ENCODE results near the gene IGF1R. TPM values are rescaled to one million over a fixed set of nuclear protein-coding genes. Genes with fewer than 3 reads are reported as not detected.

IGF1R gene
- total RNA-seq, 1 experiment from 2014 or later: 16.3 TPM

GRCh38 chr15:98755138-98755537 lies 106.8 kb downstream of the IGF1R start:
- BruUV-seq (replicated peaks): no TSS peak
- Histone ChIP-seq H3K27me3 (ENCODE audit: insufficient read depth, low read length) (no peaks in the 10 kb centered on the region), H3K4me2 (ENCODE audit: low read length) (no peak overlapping the region), H3K9me3 (ENCODE audit: control insufficient read depth in 1 of 2, insufficient read depth in 1 of 2, low read depth in 1 of 2, low read length in 2 of 2) (no peaks in the 10 kb centered on the region), H3K4me3 (replicated peaks in 1 of 2; ENCODE audit: low read depth in 1 of 2, low read length in 2 of 2) (no peak overlapping the region), H3K9ac (ENCODE audit: low read length) (no peak overlapping the region), H3K4me1 (ENCODE audit: control insufficient read depth in 1 of 2, insufficient read depth in 2 of 2, low read length in 2 of 2) (peaks cover 0 to 4% of the 10 kb centered on the region in 2 experiments; a peak in 1 of 4 replicates), H3K36me3 (ENCODE audit: control insufficient read depth in 1 of 2, insufficient read depth in 2 of 2, low read length in 2 of 2) (no peaks in the 10 kb centered on the region), H2AFZ (ENCODE audit: low read depth, low read length, poor library complexity, severe bottlenecking) (no peak overlapping the region), H3K79me2 (ENCODE audit: insufficient read depth, low read length) (no peaks in the 10 kb centered on the region), H3K27ac (ENCODE audit: low read depth, low read length) (no peak overlapping the region), H4K20me1 (ENCODE audit: insufficient read depth) (no peaks in the 10 kb centered on the region), H3K9me2 (ENCODE audit: insufficient read depth) (no peaks in the 10 kb centered on the region)
- RAD21 ChIA-PET (ENCODE audit: low non-redundant PET in 1 of 2, low total read pairs in 2 of 2, uncharacterized antibody in 2 of 2, unreplicated experiment in 2 of 2): no interaction called here
- ATAC-seq (no peak), DNase-seq (ENCODE audit: low read depth, low spot score) (no peak)
- no peak for TF ChIP-seq POLR2AphosphoS5 (IDR thresholded peaks at IDR 0.05; ENCODE audit: low read depth, low read length)
- CTCF ChIA-PET: no interaction called here
- POLR2A ChIA-PET: no interaction called here
- intact Hi-C loops (cut with micrococcal nuclease): no loop called here

GRCh38 chr15:98755781-98756180 lies 107.4 kb downstream of the IGF1R start:
- H3K9ac ChIP-seq (ENCODE audit: low read length): no peak overlapping the region
- no peaks in the 10 kb centered on the region for H3K9me3 ChIP-seq (ENCODE audit: control insufficient read depth in 1 of 2, insufficient read depth in 1 of 2, low read depth in 1 of 2, low read length in 2 of 2)
- BruUV-seq (replicated peaks): no TSS peak
- no peaks in the 10 kb centered on the region for H3K9me2 ChIP-seq (ENCODE audit: insufficient read depth)
- intact Hi-C loops (cut with micrococcal nuclease): no loop called here
- H3K4me2 ChIP-seq (ENCODE audit: low read length): no peak overlapping the region
- ChIA-PET RAD21 (ENCODE audit: low non-redundant PET in 1 of 2, low total read pairs in 2 of 2, uncharacterized antibody in 2 of 2, unreplicated experiment in 2 of 2) (no interaction called here), POLR2A (no interaction called here), CTCF (no interaction called here)
- H3K4me3 ChIP-seq (replicated peaks in 1 of 2; ENCODE audit: low read depth in 1 of 2, low read length in 2 of 2): no peak overlapping the region
- DNase-seq (ENCODE audit: low read depth, low spot score) (no peak), ATAC-seq (no peak)
- no peaks in the 10 kb centered on the region for H3K79me2 ChIP-seq (ENCODE audit: insufficient read depth, low read length)
- H3K27me3 ChIP-seq (ENCODE audit: insufficient read depth, low read length): no peaks in the 10 kb centered on the region
- H2AFZ ChIP-seq (ENCODE audit: low read depth, low read length, poor library complexity, severe bottlenecking): no peak overlapping the region
- H3K27ac ChIP-seq (ENCODE audit: low read depth, low read length): no peak overlapping the region
- H3K36me3 ChIP-seq (ENCODE audit: control insufficient read depth in 1 of 2, insufficient read depth in 2 of 2, low read length in 2 of 2): no peaks in the 10 kb centered on the region
- H4K20me1 ChIP-seq (ENCODE audit: insufficient read depth): no peaks in the 10 kb centered on the region
- H3K4me1 ChIP-seq (ENCODE audit: control insufficient read depth in 1 of 2, insufficient read depth in 2 of 2, low read length in 2 of 2): peaks cover 0 to 4% of the 10 kb centered on the region in 2 experiments; a peak in 1 of 4 replicates
- TF ChIP-seq, protein P1, sequence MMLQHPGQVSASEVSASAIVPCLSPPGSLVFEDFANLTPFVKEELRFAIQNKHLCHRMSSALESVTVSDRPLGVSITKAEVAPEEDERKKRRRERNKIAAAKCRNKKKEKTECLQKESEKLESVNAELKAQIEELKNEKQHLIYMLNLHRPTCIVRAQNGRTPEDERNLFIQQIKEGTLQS (IDR thresholded peaks at IDR 0.05): no peak
- TF ChIP-seq CEBPB (IDR thresholded peaks at IDR 0.05; ENCODE audit: low read depth): no peak
- no peak for TF ChIP-seq YY1 (IDR thresholded peaks at IDR 0.05; ENCODE audit: extremely low read depth, insufficient replicate concordance, low read depth, low read length)
- no peak for TF ChIP-seq RAD21 (IDR thresholded peaks at IDR 0.05; ENCODE audit: low read depth)
- no peak for TF ChIP-seq TCF7L2 (IDR thresholded peaks at IDR 0.05; ENCODE audit: borderline replicate concordance, extremely low read depth, insufficient read depth, insufficient read length)
- no peak for TF ChIP-seq EGR1 (IDR thresholded peaks at IDR 0.05; ENCODE audit: low read depth)
- TF ChIP-seq REST (IDR thresholded peaks at IDR 0.05; ENCODE audit: low read depth): no peak
- no peak for TF ChIP-seq EZH2phosphoT487 (IDR thresholded peaks at IDR 0.05; ENCODE audit: borderline replicate concordance)
- TF ChIP-seq SP1 (IDR thresholded peaks at IDR 0.05; ENCODE audit: low read depth): no peak
- no peak for TF ChIP-seq MAX (IDR thresholded peaks at IDR 0.05)
- TF ChIP-seq POLR2AphosphoS5 (IDR thresholded peaks at IDR 0.05; ENCODE audit: low read depth, low read length): no peak
- TF ChIP-seq CTCF (IDR thresholded peaks at IDR 0.05 in 2 of 3, conservative IDR thresholded peaks at IDR 0.05 in 1 of 3; ENCODE audit: borderline replicate concordance in 1 of 3, insufficient read depth in 1 of 3, low read depth in 2 of 3, low read length in 2 of 3): no peak
- no peak for TF ChIP-seq SRF (IDR thresholded peaks at IDR 0.05; ENCODE audit: low read depth)
- TF ChIP-seq ZNF274 (IDR thresholded peaks at IDR 0.05; ENCODE audit: low read depth, low read length): no peak
- no peak for TF ChIP-seq CBX3 (IDR thresholded peaks at IDR 0.05; ENCODE audit: low read depth)
- no peak for TF ChIP-seq ELF1 (IDR thresholded peaks at IDR 0.05; ENCODE audit: borderline replicate concordance, low read depth)
